ENCODE results near the gene PRRX2.

PRRX2 gene

GRCh38 chr9:129665389-129665775, at the start of gene PRRX2:
Gene PRRX2 (plus strand): TSS chr9:129665647. CDS start chr9:129665868, 221 bp downstream.
- Histone ChIP-seq H3K27me3 (ENCODE audit: control insufficient read depth, insufficient read depth, low read length) (peaks cover 2% of the 10 kb centered on the region), H3K9me3 (ENCODE audit: control insufficient read depth, insufficient read depth, low read length) (no peaks in the 10 kb centered on the region), H3K36me3 (ENCODE audit: control insufficient read depth, insufficient read depth, low read length) (no peaks in the 10 kb centered on the region), H3K4me1 (ENCODE audit: control insufficient read depth, insufficient read depth, low read length) (peaks cover 8% of the 10 kb centered on the region), H3K4me3 (ENCODE audit: low read depth, low read length) (peak within 1 kb of the TSS; percentile 58), H3K9ac (ENCODE audit: low read depth, low read length) (no peak within 1 kb of the TSS)

DNA sequence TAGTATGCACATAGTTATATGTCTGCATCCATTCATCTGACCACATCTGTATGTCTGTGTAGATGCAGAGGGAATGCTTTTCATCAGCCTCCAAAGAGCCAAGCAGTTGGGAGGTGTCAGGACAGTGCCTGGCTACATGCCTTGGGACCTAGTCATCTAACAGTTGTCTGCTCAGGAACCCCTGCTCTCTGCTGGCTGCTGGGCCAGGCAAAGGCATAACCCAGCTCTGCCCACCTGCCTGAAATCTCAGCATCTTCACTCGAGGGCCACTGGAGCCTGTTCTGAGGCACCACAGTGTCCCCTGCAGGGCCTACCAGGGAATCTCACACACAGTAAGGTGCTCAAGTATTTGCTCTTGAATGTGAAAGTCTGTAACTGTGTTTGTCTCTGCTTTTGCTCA, 48.3 kb upstream of the PRRX2 start:
- no peak overlapping the region for H3K9ac ChIP-seq (ENCODE audit: low read depth, low read length)
- no peaks in the 10 kb centered on the region for H3K36me3 ChIP-seq (ENCODE audit: control insufficient read depth, insufficient read depth, low read length)
- H3K9me3 ChIP-seq (ENCODE audit: control insufficient read depth, insufficient read depth, low read length): no peaks in the 10 kb centered on the region
- no peak overlapping the region for H3K4me3 ChIP-seq (ENCODE audit: low read depth, low read length)
- H3K27me3 ChIP-seq (ENCODE audit: control insufficient read depth, insufficient read depth, low read length): peaks cover 38% of the 10 kb centered on the region
- no peaks in the 10 kb centered on the region for H3K4me1 ChIP-seq (ENCODE audit: control insufficient read depth, insufficient read depth, low read length)

GRCh38 chr9:129619787-129620668, 45.4 kb upstream of the PRRX2 start:
- H3K27me3 ChIP-seq (ENCODE audit: control insufficient read depth, insufficient read depth, low read length): peaks cover 39% of the 10 kb centered on the region
- H3K4me3 ChIP-seq (ENCODE audit: low read depth, low read length): peak overlapping the region; percentile 43
- H3K9ac ChIP-seq (ENCODE audit: low read depth, low read length): no peak overlapping the region

GRCh38 chr9:129620669-129621295, 44.7 kb upstream of the PRRX2 start, which contains the start of gene C9orf50:
Gene C9orf50 (minus strand): TSS chr9:129621101. CDS start chr9:129620574, 527 bp downstream.
- H3K9ac ChIP-seq (ENCODE audit: low read depth, low read length): no peak within 1 kb of the TSS
- peaks cover 6% of the 10 kb centered on the region for H3K4me1 ChIP-seq (ENCODE audit: control insufficient read depth, insufficient read depth, low read length)
- H3K36me3 ChIP-seq (ENCODE audit: control insufficient read depth, insufficient read depth, low read length): no peaks in the 10 kb centered on the region
- H3K9me3 ChIP-seq (ENCODE audit: control insufficient read depth, insufficient read depth, low read length): no peaks in the 10 kb centered on the region
- peak within 1 kb of the TSS; percentile 43 for H3K4me3 ChIP-seq (ENCODE audit: low read depth, low read length)
- H3K27me3 ChIP-seq (ENCODE audit: control insufficient read depth, insufficient read depth, low read length): peaks cover 39% of the 10 kb centered on the region

More at GRCh38 chr9:129619787-129620668, 45.4 kb upstream of the PRRX2 start:
- H3K36me3 ChIP-seq (ENCODE audit: control insufficient read depth, insufficient read depth, low read length): no peaks in the 10 kb centered on the region
- H3K9me3 ChIP-seq (ENCODE audit: control insufficient read depth, insufficient read depth, low read length): no peaks in the 10 kb centered on the region
- H3K4me1 ChIP-seq (ENCODE audit: control insufficient read depth, insufficient read depth, low read length): peaks cover 6% of the 10 kb centered on the region

GRCh38 chr9:129623331-129623730, 42.1 kb upstream of the PRRX2 start:
- H3K4me1 ChIP-seq (ENCODE audit: control insufficient read depth, insufficient read depth, low read length): peaks cover 11% of the 10 kb centered on the region
- no peak overlapping the region for H3K9ac ChIP-seq (ENCODE audit: low read depth, low read length)
- H3K9me3 ChIP-seq (ENCODE audit: control insufficient read depth, insufficient read depth, low read length): no peaks in the 10 kb centered on the region
- peaks cover 34% of the 10 kb centered on the region for H3K27me3 ChIP-seq (ENCODE audit: control insufficient read depth, insufficient read depth, low read length)
- no peak overlapping the region for H3K4me3 ChIP-seq (ENCODE audit: low read depth, low read length)
- H3K36me3 ChIP-seq (ENCODE audit: control insufficient read depth, insufficient read depth, low read length): peaks cover 1% of the 10 kb centered on the region

GRCh38 chr9:129624168-129624759, 41.2 kb upstream of the PRRX2 start:
- no peaks in the 10 kb centered on the region for H3K9me3 ChIP-seq (ENCODE audit: control insufficient read depth, insufficient read depth, low read length)
- no peak overlapping the region for H3K4me3 ChIP-seq (ENCODE audit: low read depth, low read length)
- H3K4me1 ChIP-seq (ENCODE audit: control insufficient read depth, insufficient read depth, low read length): peaks cover 11% of the 10 kb centered on the region
- H3K27me3 ChIP-seq (ENCODE audit: control insufficient read depth, insufficient read depth, low read length): peaks cover 27% of the 10 kb centered on the region
- H3K36me3 ChIP-seq (ENCODE audit: control insufficient read depth, insufficient read depth, low read length): peaks cover 5% of the 10 kb centered on the region
- H3K9ac ChIP-seq (ENCODE audit: low read depth, low read length): no peak overlapping the region

DNA sequence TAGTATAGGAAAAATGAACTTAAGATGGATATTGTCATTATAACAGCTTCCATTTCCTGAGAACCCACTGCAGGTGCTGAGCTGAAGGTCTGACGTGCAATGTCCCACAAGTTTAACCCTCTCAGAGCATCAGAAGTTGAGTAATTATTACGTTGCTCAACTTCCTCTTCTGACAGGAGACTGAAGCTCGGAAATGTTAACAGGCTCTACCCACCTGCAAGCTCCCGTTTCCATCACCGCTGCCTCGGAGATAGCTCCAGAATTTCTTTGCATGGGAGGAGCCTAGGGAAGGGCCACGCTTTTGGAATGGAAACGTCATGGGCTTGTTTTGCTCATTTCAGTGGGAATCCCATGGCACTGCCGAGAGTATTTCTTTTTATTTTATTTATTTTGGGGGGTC, 40.5 kb upstream of the PRRX2 start:
- H3K9me3 ChIP-seq (ENCODE audit: control insufficient read depth, insufficient read depth, low read length): no peaks in the 10 kb centered on the region
- peak overlapping the region; percentile 22 for H3K4me3 ChIP-seq (ENCODE audit: low read depth, low read length)
- peaks cover 5% of the 10 kb centered on the region for H3K36me3 ChIP-seq (ENCODE audit: control insufficient read depth, insufficient read depth, low read length)
- H3K4me1 ChIP-seq (ENCODE audit: control insufficient read depth, insufficient read depth, low read length): peaks cover 11% of the 10 kb centered on the region
- H3K9ac ChIP-seq (ENCODE audit: low read depth, low read length): no peak overlapping the region
- peaks cover 20% of the 10 kb centered on the region for H3K27me3 ChIP-seq (ENCODE audit: control insufficient read depth, insufficient read depth, low read length)

- no peaks in the 10 kb centered on the region for H3K9me3 ChIP-seq (ENCODE audit: control insufficient read depth, insufficient read depth, low read length)
- H3K36me3 ChIP-seq (ENCODE audit: control insufficient read depth, insufficient read depth, low read length): peaks cover 5% of the 10 kb centered on the region
- H3K4me3 ChIP-seq (ENCODE audit: low read depth, low read length): peak within 1 kb of the TSS; percentile 92
- peak within 1 kb of the TSS; percentile 81 for H3K9ac ChIP-seq (ENCODE audit: low read depth, low read length)
- H3K4me1 ChIP-seq (ENCODE audit: control insufficient read depth, insufficient read depth, low read length): peaks cover 11% of the 10 kb centered on the region
- peaks cover 12% of the 10 kb centered on the region for H3K27me3 ChIP-seq (ENCODE audit: control insufficient read depth, insufficient read depth, low read length)
Measured at GRCh38 chr9:129626079-129626624, 39.3 kb upstream of the PRRX2 start, which contains the start of gene NTMT1. Gene NTMT1 (plus strand): TSS chr9:129626163. CDS start chr9:129632704, 6,541 bp downstream.

GRCh38 chr9:129626625-129627284, 38.7 kb upstream of the PRRX2 start:
- H3K9me3 ChIP-seq (ENCODE audit: control insufficient read depth, insufficient read depth, low read length): no peaks in the 10 kb centered on the region
- peaks cover 6% of the 10 kb centered on the region for H3K36me3 ChIP-seq (ENCODE audit: control insufficient read depth, insufficient read depth, low read length)
- H3K9ac ChIP-seq (ENCODE audit: low read depth, low read length): peak overlapping the region; percentile 81
- peaks cover 6% of the 10 kb centered on the region for H3K27me3 ChIP-seq (ENCODE audit: control insufficient read depth, insufficient read depth, low read length)
- H3K4me1 ChIP-seq (ENCODE audit: control insufficient read depth, insufficient read depth, low read length): peaks cover 11% of the 10 kb centered on the region
- peak overlapping the region; percentile 92 for H3K4me3 ChIP-seq (ENCODE audit: low read depth, low read length)

- H3K4me1 ChIP-seq (ENCODE audit: control insufficient read depth, insufficient read depth, low read length): peaks cover 11% of the 10 kb centered on the region
- H3K9ac ChIP-seq (ENCODE audit: low read depth, low read length): peak overlapping the region; percentile 28
- peak overlapping the region; percentile 92 for H3K4me3 ChIP-seq (ENCODE audit: low read depth, low read length)
- H3K9me3 ChIP-seq (ENCODE audit: control insufficient read depth, insufficient read depth, low read length): no peaks in the 10 kb centered on the region
- H3K27me3 ChIP-seq (ENCODE audit: control insufficient read depth, insufficient read depth, low read length): peaks cover 2% of the 10 kb centered on the region
- peaks cover 15% of the 10 kb centered on the region for H3K36me3 ChIP-seq (ENCODE audit: control insufficient read depth, insufficient read depth, low read length)
Measured at GRCh38 chr9:129627556-129628440, 37.6 kb upstream of the PRRX2 start.

Data from iPS-15b (cell line).